ENCODE data around the gene CCR7.

- TF ChIP-seq, protein P1, sequence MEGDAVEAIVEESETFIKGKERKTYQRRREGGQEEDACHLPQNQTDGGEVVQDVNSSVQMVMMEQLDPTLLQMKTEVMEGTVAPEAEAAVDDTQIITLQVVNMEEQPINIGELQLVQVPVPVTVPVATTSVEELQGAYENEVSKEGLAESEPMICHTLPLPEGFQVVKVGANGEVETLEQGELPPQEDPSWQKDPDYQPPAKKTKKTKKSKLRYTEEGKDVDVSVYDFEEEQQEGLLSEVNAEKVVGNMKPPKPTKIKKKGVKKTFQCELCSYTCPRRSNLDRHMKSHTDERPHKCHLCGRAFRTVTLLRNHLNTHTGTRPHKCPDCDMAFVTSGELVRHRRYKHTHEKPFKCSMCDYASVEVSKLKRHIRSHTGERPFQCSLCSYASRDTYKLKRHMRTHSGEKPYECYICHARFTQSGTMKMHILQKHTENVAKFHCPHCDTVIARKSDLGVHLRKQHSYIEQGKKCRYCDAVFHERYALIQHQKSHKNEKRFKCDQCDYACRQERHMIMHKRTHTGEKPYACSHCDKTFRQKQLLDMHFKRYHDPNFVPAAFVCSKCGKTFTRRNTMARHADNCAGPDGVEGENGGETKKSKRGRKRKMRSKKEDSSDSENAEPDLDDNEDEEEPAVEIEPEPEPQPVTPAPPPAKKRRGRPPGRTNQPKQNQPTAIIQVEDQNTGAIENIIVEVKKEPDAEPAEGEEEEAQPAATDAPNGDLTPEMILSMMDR (IDR thresholded peaks at IDR 0.05) = no peak
- TF ChIP-seq POLR2AphosphoS5 (IDR thresholded peaks at IDR 0.05) = peak in 2 of 3 donors; percentile 74 to 77
- no peak for TF ChIP-seq POLR2A (IDR thresholded peaks at IDR 0.05)
Observed at GRCh38 chr17:40510328-40510648, 55.0 kb downstream of the CCR7 start.
